ENCODE measurements around the gene ITGA11.

The ITGA11 gene

GRCh38 chr15:68447976-68448755, 16.2 kb upstream of the ITGA11 start:
- no peak for DNase-seq (ENCODE audit: low spot score)

GRCh38 chr15:68447209-68447608, 15.2 kb upstream of the ITGA11 start:
- DNase-seq (ENCODE audit: low spot score) = no peak

GRCh38 chr15:68445351-68445750, 13.4 kb upstream of the ITGA11 start:
- DNase-seq (ENCODE audit: low spot score) = no peak

- no peak for DNase-seq (ENCODE audit: low spot score)
Observed at GRCh38 chr15:68444336-68444735, 12.4 kb upstream of the ITGA11 start.

- DNase-seq (ENCODE audit: low spot score) = no peak
Observed at GRCh38 chr15:68442903-68443302, 10.9 kb upstream of the ITGA11 start.

GRCh38 chr15:68442041-68442440, 10.1 kb upstream of the ITGA11 start:
- DNase-seq (ENCODE audit: low spot score) = no peak

- DNase-seq (ENCODE audit: low spot score) = peak; percentile 56
Observed at GRCh38 chr15:68441045-68441743, 9.2 kb upstream of the ITGA11 start.

GRCh38 chr15:68440136-68440535, 8.2 kb upstream of the ITGA11 start:
- DNase-seq (ENCODE audit: low spot score) = no peak

GRCh38 chr15:68439506-68439905, 7.5 kb upstream of the ITGA11 start:
- DNase-seq (ENCODE audit: low spot score) = no peak

- no peak for DNase-seq (ENCODE audit: low spot score)
Observed at GRCh38 chr15:68436680-68437079, 4.7 kb upstream of the ITGA11 start.

GRCh38 chr15:68435966-68436365, 4.0 kb upstream of the ITGA11 start:
- no peak for DNase-seq (ENCODE audit: low spot score)

- DNase-seq (ENCODE audit: low spot score) = no peak
Observed at GRCh38 chr15:68434021-68434420, 2.1 kb upstream of the ITGA11 start.

- no peak for DNase-seq (ENCODE audit: low spot score)
Observed at GRCh38 chr15:68433551-68433950, 1.6 kb upstream of the ITGA11 start.

GRCh38 chr15:68432441-68433064, 590 bp upstream of the ITGA11 start:
- DNase-seq (ENCODE audit: low spot score) = no peak

- DNase-seq (ENCODE audit: low spot score) = peak; percentile 45
Observed at GRCh38 chr15:68431037-68431791, 749 bp downstream of the ITGA11 start.

- no peak for DNase-seq (ENCODE audit: low spot score)
Observed at GRCh38 chr15:68430471-68431036, 1.4 kb downstream of the ITGA11 start.

GRCh38 chr15:68429691-68430470, 2.1 kb downstream of the ITGA11 start:
- DNase-seq (ENCODE audit: low spot score) = peak; percentile 32

- no peak for DNase-seq (ENCODE audit: low spot score)
Observed at GRCh38 chr15:68428431-68428940, 3.5 kb downstream of the ITGA11 start.

- DNase-seq (ENCODE audit: low spot score) = no peak
Observed at GRCh38 chr15:68427963-68428362, 4.0 kb downstream of the ITGA11 start.

- DNase-seq (ENCODE audit: low spot score) = no peak
Observed at GRCh38 chr15:68427366-68427765, 4.6 kb downstream of the ITGA11 start.

- no peak for DNase-seq (ENCODE audit: low spot score)
Observed at GRCh38 chr15:68426116-68426515, 5.8 kb downstream of the ITGA11 start.
